Measurements from ENCODE around the gene NUBP2.

Gene NUBP2

GRCh38 chr16:1782408-1783264, at the start of gene NUBP2, which contains the start of gene SPSB3:
Gene NUBP2, plus strand, starts transcription at chr16:1782960. Its CDS starts 61 bp downstream, at chr16:1783021.
Gene SPSB3, minus strand, starts transcription at chr16:1782571. Its CDS starts 1,088 bp downstream, at chr16:1781483.
- peak; percentile 96 for DNase-seq

- DNase-seq = no peak
These were observed 48.6 kb upstream of the NUBP2 start for GRCh38 chr16:1734123-1734522.

- DNase-seq = no peak
These were observed 47.9 kb upstream of the NUBP2 start for GRCh38 chr16:1734816-1735215.

GRCh38 chr16:1740234-1740633, 42.5 kb upstream of the NUBP2 start:
- no peak for DNase-seq

GRCh38 chr16:1740781-1741490, 41.8 kb upstream of the NUBP2 start:
- DNase-seq = no peak

DNA sequence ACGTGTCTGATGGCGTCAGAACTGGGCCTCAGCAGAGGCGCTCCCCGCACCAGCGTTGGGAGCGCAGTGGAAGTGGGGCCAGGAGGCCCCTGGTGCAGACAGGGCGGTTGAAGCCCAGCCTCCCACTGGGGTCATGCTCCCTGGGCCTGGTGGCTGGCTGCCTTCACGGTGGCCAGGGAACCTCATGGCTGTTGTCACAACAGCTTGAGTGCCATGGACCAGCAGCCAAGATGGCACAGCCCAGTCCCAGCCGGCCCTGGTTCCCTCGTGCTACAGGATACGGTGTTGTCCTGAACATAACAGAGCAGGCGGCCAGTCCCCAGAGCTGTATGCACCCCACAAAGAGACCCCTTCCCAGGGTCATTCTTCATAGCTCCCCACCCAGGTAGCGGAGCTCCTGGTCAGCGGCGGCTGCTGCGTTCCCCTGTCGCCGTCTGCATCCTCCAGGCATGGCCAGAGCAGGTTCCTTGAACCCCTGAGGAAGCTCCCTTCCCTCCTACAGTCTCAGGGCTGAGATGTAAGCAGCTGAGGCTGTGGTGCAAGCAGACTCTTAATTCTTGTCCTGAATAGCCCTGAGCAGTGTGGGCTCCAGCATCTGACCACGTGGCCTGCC, 41.1 kb upstream of the NUBP2 start:
- no peak for DNase-seq

DNA sequence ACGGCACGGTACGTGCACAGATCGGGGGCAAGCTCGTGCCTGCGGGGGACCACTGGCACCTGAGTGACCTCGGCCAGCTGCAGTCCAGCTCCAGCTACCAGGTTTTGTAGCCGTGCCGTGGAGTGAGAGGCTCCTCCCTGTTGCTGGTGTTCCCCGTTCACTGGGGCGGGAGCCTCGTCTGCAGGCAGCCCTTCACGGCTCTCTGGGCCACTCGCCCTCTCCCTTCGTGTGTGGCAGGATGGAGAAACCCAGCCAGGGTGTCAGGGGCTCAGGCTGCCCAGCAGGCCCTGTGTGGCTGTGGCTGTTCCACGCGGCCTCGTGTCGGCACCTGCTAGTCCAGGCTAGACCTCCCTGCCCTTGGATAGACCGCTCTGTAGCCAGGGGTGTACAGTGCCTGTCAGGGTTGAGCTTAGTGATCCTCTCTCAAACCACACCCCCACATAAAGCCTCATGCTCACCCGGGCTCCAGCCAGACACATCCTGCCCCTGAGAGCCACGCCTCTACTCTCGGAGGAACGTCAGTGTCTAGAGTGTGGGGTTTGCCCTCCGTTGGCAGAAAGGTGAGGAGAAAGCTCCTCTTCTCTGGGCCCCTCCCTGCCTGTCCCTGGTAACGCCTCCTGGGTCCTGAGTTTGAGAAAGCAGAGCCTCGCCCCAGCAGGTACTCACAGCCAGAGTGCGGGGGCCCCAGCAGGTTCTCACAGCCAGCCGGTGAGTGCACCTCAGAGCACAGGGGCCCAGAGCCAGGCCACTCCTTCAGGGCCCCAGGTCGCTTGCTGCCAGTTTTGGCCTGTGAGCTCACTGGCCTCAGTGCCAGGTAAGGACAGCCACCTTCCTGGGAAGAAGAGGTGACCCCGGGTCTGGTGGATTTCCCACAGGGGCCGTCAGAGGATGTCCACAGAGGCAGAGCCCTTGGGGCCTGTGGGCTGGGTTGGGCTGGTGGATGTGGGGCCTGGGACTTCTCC, 39.1 kb upstream of the NUBP2 start:
- DNase-seq = no peak

- no peak for DNase-seq
These were observed 38.4 kb upstream of the NUBP2 start for GRCh38 chr16:1744338-1744840.

- no peak for DNase-seq
These were observed 37.4 kb upstream of the NUBP2 start for GRCh38 chr16:1745181-1745899.

- no peak for DNase-seq
These were observed 36.7 kb upstream of the NUBP2 start for GRCh38 chr16:1745900-1746692.

DNA sequence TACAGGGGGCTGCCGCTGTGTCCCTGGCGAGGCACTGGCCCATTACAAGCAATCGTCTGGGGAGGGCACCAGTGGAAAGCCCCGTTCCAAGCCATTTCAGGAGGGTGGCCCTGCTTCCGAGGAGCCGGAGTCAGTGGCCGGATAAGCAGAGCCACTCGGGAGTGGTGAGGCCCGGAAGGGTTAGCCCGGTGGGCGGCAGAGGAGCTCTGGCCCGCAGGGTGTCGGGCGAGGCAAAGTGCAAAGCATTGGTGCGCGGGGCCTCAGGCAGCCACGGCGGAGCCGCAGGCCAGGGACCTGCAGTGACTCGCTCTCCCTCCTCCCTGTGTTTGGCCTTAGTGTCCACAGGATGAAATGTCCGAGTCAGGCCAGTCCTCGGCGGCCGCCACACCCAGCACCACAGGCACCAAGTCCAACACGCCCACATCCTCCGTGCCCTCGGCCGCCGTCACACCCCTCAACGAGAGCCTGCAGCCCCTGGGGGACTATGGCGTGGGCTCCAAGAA, 36.0 kb upstream of the NUBP2 start:
- no peak for DNase-seq

- no peak for DNase-seq
These were observed 34.8 kb upstream of the NUBP2 start for GRCh38 chr16:1747934-1748333.

- no peak for DNase-seq
These were observed 33.3 kb upstream of the NUBP2 start for GRCh38 chr16:1749152-1750117.

- DNase-seq = no peak
These were observed 30.8 kb upstream of the NUBP2 start for GRCh38 chr16:1751946-1752345.

GRCh38 chr16:1752853-1753252, 29.9 kb upstream of the NUBP2 start:
- DNase-seq = no peak

GRCh38 chr16:1754204-1754603, 28.6 kb upstream of the NUBP2 start:
- no peak for DNase-seq

GRCh38 chr16:1757714-1758461, 24.9 kb upstream of the NUBP2 start:
- DNase-seq = no peak

DNA sequence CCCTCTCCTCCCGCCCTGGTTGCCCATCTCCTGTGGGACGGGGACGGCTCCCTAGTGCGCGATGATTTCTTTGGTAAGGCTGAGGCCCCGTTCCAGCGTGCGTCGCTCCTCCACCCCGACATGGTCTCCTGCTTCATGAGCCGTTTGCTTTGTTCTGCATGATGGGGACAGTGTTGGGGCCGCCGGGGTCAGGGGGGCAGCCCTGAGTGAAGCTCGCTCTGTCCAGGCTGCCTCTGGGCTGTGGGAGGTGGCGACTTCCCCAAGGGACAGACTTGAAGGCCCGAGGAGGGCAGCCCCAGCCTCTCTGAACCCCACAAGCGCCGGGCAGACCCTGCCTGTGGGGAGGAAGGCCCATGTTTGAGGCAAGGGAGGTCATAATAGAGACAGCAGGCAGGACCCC, 23.8 kb upstream of the NUBP2 start:
- DNase-seq = no peak

All from retina (tissue), 1 donor.